ENCODE measurements around the gene OPRPN.

Gene OPRPN

GRCh38 chr4:70397580-70397979 lies at the start of gene OPRPN:
Gene OPRPN (plus strand): TSS chr4:70397940. CDS start chr4:70399286, 1,346 bp downstream.
- no peak for DNase-seq (ENCODE audit: low spot score)

- DNase-seq (ENCODE audit: low spot score) = no peak
Measured at GRCh38 chr4:70356185-70356584, 41.6 kb upstream of the OPRPN start.

GRCh38 chr4:70359115-70359661 lies 38.6 kb upstream of the OPRPN start:
- no peak for DNase-seq (ENCODE audit: low spot score)

- no peak for DNase-seq (ENCODE audit: low spot score)
Measured at GRCh38 chr4:70360460-70360859, 37.3 kb upstream of the OPRPN start, which contains the start of gene SMR3A. Gene SMR3A (plus strand): TSS chr4:70360760. CDS start chr4:70362116, 1,356 bp downstream.

- no peak for DNase-seq (ENCODE audit: low spot score)
Measured at GRCh38 chr4:70364002-70364401, 33.7 kb upstream of the OPRPN start.

- DNase-seq (ENCODE audit: low spot score) = no peak
Measured at GRCh38 chr4:70365479-70365878, 32.3 kb upstream of the OPRPN start.

GRCh38 chr4:70367813-70368212 lies 29.9 kb upstream of the OPRPN start:
- no peak for DNase-seq (ENCODE audit: low spot score)

GRCh38 chr4:70371987-70372386 lies 25.8 kb upstream of the OPRPN start:
- DNase-seq (ENCODE audit: low spot score) = no peak

GRCh38 chr4:70372760-70373159 lies 25.0 kb upstream of the OPRPN start:
- DNase-seq (ENCODE audit: low spot score) = no peak

- DNase-seq (ENCODE audit: low spot score) = no peak
Measured at GRCh38 chr4:70380578-70380977, 17.2 kb upstream of the OPRPN start.

- DNase-seq (ENCODE audit: low spot score) = no peak
Measured at GRCh38 chr4:70382691-70383181, 15.0 kb upstream of the OPRPN start, which contains the start of gene SMR3B. Gene SMR3B (plus strand): TSS chr4:70383131. CDS start chr4:70384511, 1,380 bp downstream.

GRCh38 chr4:70392057-70392776 lies 5.5 kb upstream of the OPRPN start:
- no peak for DNase-seq (ENCODE audit: low spot score)

GRCh38 chr4:70399319-70399718 lies 1.6 kb downstream of the OPRPN start:
- no peak for DNase-seq (ENCODE audit: low spot score)

- no peak for DNase-seq (ENCODE audit: low spot score)
Measured at GRCh38 chr4:70402762-70403161, 5.0 kb downstream of the OPRPN start.

GRCh38 chr4:70405765-70406164 lies 8.0 kb downstream of the OPRPN start:
- no peak for DNase-seq (ENCODE audit: low spot score)

GRCh38 chr4:70425306-70425705 lies 27.6 kb downstream of the OPRPN start:
- DNase-seq (ENCODE audit: low spot score) = no peak

GRCh38 chr4:70426789-70427188 lies 29.0 kb downstream of the OPRPN start:
- no peak for DNase-seq (ENCODE audit: low spot score)

GRCh38 chr4:70437197-70437596 lies 39.5 kb downstream of the OPRPN start:
- no peak for DNase-seq (ENCODE audit: low spot score)

GRCh38 chr4:70442474-70442873 lies 44.7 kb downstream of the OPRPN start:
- DNase-seq (ENCODE audit: low spot score) = no peak

- DNase-seq (ENCODE audit: low spot score) = no peak
Measured at GRCh38 chr4:70443329-70443728, 45.6 kb downstream of the OPRPN start.

- DNase-seq (ENCODE audit: low spot score) = no peak
Measured at GRCh38 chr4:70449220-70449619, 51.5 kb downstream of the OPRPN start.

- DNase-seq (ENCODE audit: low spot score) = no peak
Measured at GRCh38 chr4:70452946-70453345, 55.2 kb downstream of the OPRPN start.
